Activated CD8-positive, alpha-beta T cell treated with anti-CD3 and anti-CD28 coated beads, Interleukin-2, amount 10 ng/mL, durations not matched to agents 7 days and 5 days (primary cell): ENCODE measurements around the gene MAGI1. TPM values are rescaled to one million over a fixed set of nuclear protein-coding genes. Genes with fewer than 3 reads are reported as not detected.
"Not testable (repeated sequence)": the region's sequence is repeated elsewhere in the genome, so short reads cannot be mapped to it uniquely, and the experiment has no call there.

Source experiments
- ATAC-seq: fragments of 150-1000 bp; cut with Tn5 transposase; one replicate; pipeline ENCODE4 v1.10.0; 2021; ENCODE audit warnings: moderate library complexity
- CTCF ChIA-PET: fragments of 350-600 bp; sonication (Branson Sonifier 250); formaldehyde crosslinking; loops from one replicate; lab custom pipeline; 2021; ENCODE audit warnings: antibody characterized with exemption; lab: Charles Lee
- POLR2A ChIA-PET: fragments of 350-600 bp; sonication (Branson Sonifier 250); formaldehyde crosslinking; loops from one replicate; lab custom pipeline; 2021; ENCODE audit warnings: antibody characterized with exemption; lab: Charles Lee
- DNase-seq: peaks from one replicate; pipeline ENCODE4 v3.0.0-alpha.2; 2020
- H3K27ac Mint-ChIP-seq: one replicate; pipeline ENCODE4 v1.8.0; 2021; ENCODE audit warnings: mild to moderate bottlenecking, mixed read lengths
- H3K27me3 Mint-ChIP-seq: one replicate; pipeline ENCODE4 v1.8.0; 2021; ENCODE audit warnings: low read depth, mixed read lengths
- H3K36me3 Mint-ChIP-seq: one replicate; pipeline ENCODE4 v1.8.0; 2021; ENCODE audit warnings: low read depth, mixed read lengths
- H3K4me1 Mint-ChIP-seq: one replicate; pipeline ENCODE4 v1.8.0; 2021; ENCODE audit warnings: low read depth, mixed read lengths
- H3K4me3 Mint-ChIP-seq: one replicate; pipeline ENCODE4 v1.8.0; 2021; ENCODE audit warnings: mild to moderate bottlenecking, mixed read lengths
- H3K9me3 Mint-ChIP-seq: one replicate; pipeline ENCODE4 v1.8.0; 2022; ENCODE audit warnings: mixed read lengths; ENCODE audit not compliant: insufficient read depth
- total RNA-seq, 2 experiments: library from RNA; stranded (reverse); gene quantifications; one replicate each; pipeline ENCODE4 v1.2.3, GENCODE V29; 2021

Gene MAGI1
- total RNA-seq, 2 experiments from 2014 or later, result not detected

GRCh38 chr3:65871305-65872141 is 167.2 kb downstream of the MAGI1 start:
- POLR2A ChIA-PET, result no interaction called here
- Mint-ChIP-seq H3K9me3 (no peaks in the 10 kb centered on the region), H3K36me3 (no peaks in the 10 kb centered on the region), H3K4me3 (no peak overlapping the region), H3K27me3 (no peaks in the 10 kb centered on the region), H3K27ac (no peak overlapping the region), H3K4me1 (no peaks in the 10 kb centered on the region)
- ATAC-seq (no peak), DNase-seq (no peak)
- CTCF ChIA-PET, result no interaction called here

- Mint-ChIP-seq H3K4me3 (no peak overlapping the region), H3K27ac (no peak overlapping the region), H3K36me3 (no peaks in the 10 kb centered on the region), H3K9me3 (no peaks in the 10 kb centered on the region), H3K4me1 (no peaks in the 10 kb centered on the region), H3K27me3 (no peaks in the 10 kb centered on the region)
- DNase-seq, result no peak
- ATAC-seq, result no peak
- CTCF ChIA-PET, result no interaction called here
- POLR2A ChIA-PET, result no interaction called here
Observed at GRCh38 chr3:65869798-65870197, 168.9 kb downstream of the MAGI1 start.

- ATAC-seq (no peak), DNase-seq (no peak)
- H3K4me1 Mint-ChIP-seq, result no peaks in the 10 kb centered on the region
- no peaks in the 10 kb centered on the region for H3K27me3 Mint-ChIP-seq
- ChIA-PET CTCF (no interaction called here), POLR2A (no interaction called here)
- no peak overlapping the region for H3K27ac Mint-ChIP-seq
- H3K36me3 Mint-ChIP-seq, result no peaks in the 10 kb centered on the region
- H3K4me3 Mint-ChIP-seq, result no peak overlapping the region
- H3K9me3 Mint-ChIP-seq, result no peaks in the 10 kb centered on the region
Observed at GRCh38 chr3:65867463-65868210, 171.1 kb downstream of the MAGI1 start.

GRCh38 chr3:65864357-65864904 is 174.3 kb downstream of the MAGI1 start:
- ATAC-seq (no peak), DNase-seq (no peak)
- no peaks in the 10 kb centered on the region for H3K9me3 Mint-ChIP-seq
- H3K27ac Mint-ChIP-seq, result no peak overlapping the region
- H3K27me3 Mint-ChIP-seq, result no peaks in the 10 kb centered on the region
- no peaks in the 10 kb centered on the region for H3K4me1 Mint-ChIP-seq
- ChIA-PET POLR2A (no interaction called here), CTCF (no interaction called here)
- H3K36me3 Mint-ChIP-seq, result no peaks in the 10 kb centered on the region
- no peak overlapping the region for H3K4me3 Mint-ChIP-seq

GRCh38 chr3:65861718-65862117 is 177.0 kb downstream of the MAGI1 start:
- Mint-ChIP-seq H3K36me3 (no peaks in the 10 kb centered on the region), H3K4me1 (no peaks in the 10 kb centered on the region), H3K9me3 (no peaks in the 10 kb centered on the region), H3K4me3 (no peak overlapping the region), H3K27ac (no peak overlapping the region), H3K27me3 (no peaks in the 10 kb centered on the region)
- CTCF ChIA-PET, result no interaction called here
- no peak for DNase-seq
- POLR2A ChIA-PET, result no interaction called here
- ATAC-seq, result no peak

GRCh38 chr3:65859612-65860011 is 179.1 kb downstream of the MAGI1 start:
- H3K4me3 Mint-ChIP-seq, H3K4me1 Mint-ChIP-seq, H3K36me3 Mint-ChIP-seq, POLR2A ChIA-PET, ATAC-seq, CTCF ChIA-PET, DNase-seq, H3K9me3 Mint-ChIP-seq, H3K27me3 Mint-ChIP-seq, H3K27ac Mint-ChIP-seq: not testable (repeated sequence)

- H3K27ac Mint-ChIP-seq, result no peak overlapping the region
- H3K9me3 Mint-ChIP-seq, result no peaks in the 10 kb centered on the region
- H3K27me3 Mint-ChIP-seq, result no peaks in the 10 kb centered on the region
- POLR2A ChIA-PET, result no interaction called here
- CTCF ChIA-PET, result no interaction called here
- DNase-seq (no peak), ATAC-seq (no peak)
- no peaks in the 10 kb centered on the region for H3K36me3 Mint-ChIP-seq
- H3K4me3 Mint-ChIP-seq, result no peak overlapping the region
- no peaks in the 10 kb centered on the region for H3K4me1 Mint-ChIP-seq
Observed at GRCh38 chr3:65858749-65859148, 180.0 kb downstream of the MAGI1 start.

- no peak overlapping the region for H3K27ac Mint-ChIP-seq
- ChIA-PET CTCF (no interaction called here), POLR2A (no interaction called here)
- H3K4me1 Mint-ChIP-seq, result no peaks in the 10 kb centered on the region
- no peaks in the 10 kb centered on the region for H3K27me3 Mint-ChIP-seq
- H3K4me3 Mint-ChIP-seq, result no peak overlapping the region
- no peaks in the 10 kb centered on the region for H3K36me3 Mint-ChIP-seq
- ATAC-seq, result no peak
- no peak for DNase-seq
- H3K9me3 Mint-ChIP-seq, result no peaks in the 10 kb centered on the region
Observed at GRCh38 chr3:65857327-65857726, 181.4 kb downstream of the MAGI1 start.

- no peak for ATAC-seq
- no peaks in the 10 kb centered on the region for H3K4me1 Mint-ChIP-seq
- ChIA-PET CTCF (no interaction called here), POLR2A (no interaction called here)
- DNase-seq, result no peak
- H3K27me3 Mint-ChIP-seq, result no peaks in the 10 kb centered on the region
- H3K27ac Mint-ChIP-seq, result no peak overlapping the region
- no peaks in the 10 kb centered on the region for H3K9me3 Mint-ChIP-seq
- H3K4me3 Mint-ChIP-seq, result no peak overlapping the region
- no peaks in the 10 kb centered on the region for H3K36me3 Mint-ChIP-seq
Observed at GRCh38 chr3:65856907-65857306, 181.8 kb downstream of the MAGI1 start.

GRCh38 chr3:65855370-65856100 is 183.2 kb downstream of the MAGI1 start:
- Mint-ChIP-seq H3K9me3 (no peaks in the 10 kb centered on the region), H3K36me3 (no peaks in the 10 kb centered on the region), H3K4me3 (no peak overlapping the region), H3K27ac (no peak overlapping the region), H3K27me3 (no peaks in the 10 kb centered on the region), H3K4me1 (no peaks in the 10 kb centered on the region)
- DNase-seq, result no peak
- ChIA-PET CTCF (no interaction called here), POLR2A (no interaction called here)
- no peak for ATAC-seq

GRCh38 chr3:65854606-65855304 is 184.0 kb downstream of the MAGI1 start:
- no peaks in the 10 kb centered on the region for H3K9me3 Mint-ChIP-seq
- no peak for ATAC-seq
- no peak overlapping the region for H3K27ac Mint-ChIP-seq
- ChIA-PET POLR2A (no interaction called here), CTCF (no interaction called here)
- no peaks in the 10 kb centered on the region for H3K27me3 Mint-ChIP-seq
- no peaks in the 10 kb centered on the region for H3K4me1 Mint-ChIP-seq
- DNase-seq, result no peak
- H3K4me3 Mint-ChIP-seq, result no peak overlapping the region
- H3K36me3 Mint-ChIP-seq, result no peaks in the 10 kb centered on the region
